ENCODE data around the gene WWOX. TPM values are rescaled to one million over a fixed set of nuclear protein-coding genes. Genes with fewer than 3 reads are reported as not detected.
A peak's percentile ranks its signal among the peaks of the same experiment; 100 is the strongest.

Gene WWOX
- total and polyA plus RNA-seq, 2 of the 13 experiments (the other 11 are each of a cell fraction or from before 2014, with no cell fraction given): 9.1 to 37.4 TPM

DNA sequence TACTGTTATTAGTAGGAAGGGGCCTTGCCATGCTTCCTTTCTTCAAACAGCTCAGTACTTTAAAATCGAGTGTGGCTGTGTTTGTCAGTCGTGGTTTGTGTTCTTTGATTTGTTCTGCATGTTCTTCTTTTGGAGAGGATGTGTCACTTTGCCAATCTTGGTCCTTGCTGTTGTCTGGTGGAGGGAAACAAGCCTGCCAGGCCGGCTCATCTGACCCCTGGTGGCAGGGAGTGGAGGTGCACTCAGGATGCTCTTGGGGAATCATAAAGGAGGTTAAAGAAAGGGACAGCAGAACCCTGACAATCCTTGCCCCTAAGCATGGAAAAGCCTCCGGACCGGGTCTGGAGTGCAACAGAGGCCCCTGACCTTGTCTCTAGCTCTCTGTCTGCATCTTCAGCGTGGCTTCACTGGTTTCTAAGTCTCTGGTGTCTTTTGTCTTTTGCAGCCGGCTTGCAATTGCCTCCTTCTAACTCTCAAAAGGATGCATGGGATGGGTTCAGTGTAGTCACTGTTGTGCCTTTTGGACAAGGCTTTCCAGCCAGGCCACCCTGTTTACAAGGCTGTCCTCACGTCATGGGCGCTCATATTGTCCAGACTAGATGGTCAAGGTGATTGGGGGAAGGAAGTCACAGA lies 135.8 kb downstream of the WWOX start (continued):
- TF ChIP-seq, protein P1, sequence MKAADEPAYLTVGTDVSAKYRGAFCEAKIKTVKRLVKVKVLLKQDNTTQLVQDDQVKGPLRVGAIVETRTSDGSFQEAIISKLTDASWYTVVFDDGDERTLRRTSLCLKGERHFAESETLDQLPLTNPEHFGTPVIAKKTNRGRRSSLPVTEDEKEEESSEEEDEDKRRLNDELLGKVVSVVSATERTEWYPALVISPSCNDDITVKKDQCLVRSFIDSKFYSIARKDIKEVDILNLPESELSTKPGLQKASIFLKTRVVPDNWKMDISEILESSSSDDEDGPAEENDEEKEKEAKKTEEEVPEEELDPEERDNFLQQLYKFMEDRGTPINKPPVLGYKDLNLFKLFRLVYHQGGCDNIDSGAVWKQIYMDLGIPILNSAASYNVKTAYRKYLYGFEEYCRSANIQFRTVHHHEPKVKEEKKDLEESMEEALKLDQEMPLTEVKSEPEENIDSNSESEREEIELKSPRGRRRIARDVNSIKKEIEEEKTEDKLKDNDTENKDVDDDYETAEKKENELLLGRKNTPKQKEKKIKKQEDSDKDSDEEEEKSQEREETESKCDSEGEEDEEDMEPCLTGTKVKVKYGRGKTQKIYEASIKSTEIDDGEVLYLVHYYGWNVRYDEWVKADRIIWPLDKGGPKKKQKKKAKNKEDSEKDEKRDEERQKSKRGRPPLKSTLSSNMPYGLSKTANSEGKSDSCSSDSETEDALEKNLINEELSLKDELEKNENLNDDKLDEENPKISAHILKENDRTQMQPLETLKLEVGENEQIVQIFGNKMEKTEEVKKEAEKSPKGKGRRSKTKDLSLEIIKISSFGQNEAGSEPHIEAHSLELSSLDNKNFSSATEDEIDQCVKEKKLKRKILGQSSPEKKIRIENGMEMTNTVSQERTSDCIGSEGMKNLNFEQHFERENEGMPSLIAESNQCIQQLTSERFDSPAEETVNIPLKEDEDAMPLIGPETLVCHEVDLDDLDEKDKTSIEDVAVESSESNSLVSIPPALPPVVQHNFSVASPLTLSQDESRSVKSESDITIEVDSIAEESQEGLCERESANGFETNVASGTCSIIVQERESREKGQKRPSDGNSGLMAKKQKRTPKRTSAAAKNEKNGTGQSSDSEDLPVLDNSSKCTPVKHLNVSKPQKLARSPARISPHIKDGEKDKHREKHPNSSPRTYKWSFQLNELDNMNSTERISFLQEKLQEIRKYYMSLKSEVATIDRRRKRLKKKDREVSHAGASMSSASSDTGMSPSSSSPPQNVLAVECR (CRISPR knock-in tag; IDR thresholded peaks at IDR 0.05; ENCODE audit: borderline replicate concordance): peak; percentile 29; the same call in 1 of the 2 replicates
- TF ChIP-seq, protein P2, sequence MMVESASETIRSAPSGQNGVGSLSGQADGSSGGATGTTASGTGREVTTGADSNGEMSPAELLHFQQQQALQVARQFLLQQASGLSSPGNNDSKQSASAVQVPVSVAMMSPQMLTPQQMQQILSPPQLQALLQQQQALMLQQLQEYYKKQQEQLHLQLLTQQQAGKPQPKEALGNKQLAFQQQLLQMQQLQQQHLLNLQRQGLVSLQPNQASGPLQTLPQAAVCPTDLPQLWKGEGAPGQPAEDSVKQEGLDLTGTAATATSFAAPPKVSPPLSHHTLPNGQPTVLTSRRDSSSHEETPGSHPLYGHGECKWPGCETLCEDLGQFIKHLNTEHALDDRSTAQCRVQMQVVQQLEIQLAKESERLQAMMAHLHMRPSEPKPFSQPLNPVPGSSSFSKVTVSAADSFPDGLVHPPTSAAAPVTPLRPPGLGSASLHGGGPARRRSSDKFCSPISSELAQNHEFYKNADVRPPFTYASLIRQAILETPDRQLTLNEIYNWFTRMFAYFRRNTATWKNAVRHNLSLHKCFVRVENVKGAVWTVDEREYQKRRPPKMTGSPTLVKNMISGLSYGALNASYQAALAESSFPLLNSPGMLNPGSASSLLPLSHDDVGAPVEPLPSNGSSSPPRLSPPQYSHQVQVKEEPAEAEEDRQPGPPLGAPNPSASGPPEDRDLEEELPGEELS (CRISPR knock-in tag; IDR thresholded peaks at IDR 0.05): 0 out of 2 replicates have a peak, but pooled peaks have one; percentile 26
- TF ChIP-seq ELF3 (CRISPR knock-in tag; IDR thresholded peaks at IDR 0.05) (0 out of 2 replicates have a peak, but pooled peaks have one; percentile 26), ZNF614 (CRISPR knock-in tag; IDR thresholded peaks at IDR 0.05; ENCODE audit: borderline replicate concordance) (0 out of 2 replicates have a peak, but pooled peaks have one; percentile 55), CEBPG (CRISPR knock-in tag; IDR thresholded peaks at IDR 0.05) (0 out of 2 replicates have a peak, but pooled peaks have one; percentile 16), TMF1 (CRISPR knock-in tag; IDR thresholded peaks at IDR 0.05; ENCODE audit: low read depth) (no peak), ZNF816 (CRISPR knock-in tag; IDR thresholded peaks at IDR 0.05; ENCODE audit: borderline replicate concordance) (no peak), FOXO1 (CRISPR knock-in tag; IDR thresholded peaks at IDR 0.05) (peak; percentile 76), HNF4A (CRISPR knock-in tag; IDR thresholded peaks at IDR 0.05) (no peak), ISL2 (CRISPR knock-in tag; IDR thresholded peaks at IDR 0.05) (no peak), RAD21 (CRISPR knock-in tag; IDR thresholded peaks at IDR 0.05) (peak; percentile 83), MIXL1 (CRISPR knock-in tag; IDR thresholded peaks at IDR 0.05) (0 out of 2 replicates have a peak, but pooled peaks have one; percentile 53)
- TF ChIP-seq, protein P3, sequence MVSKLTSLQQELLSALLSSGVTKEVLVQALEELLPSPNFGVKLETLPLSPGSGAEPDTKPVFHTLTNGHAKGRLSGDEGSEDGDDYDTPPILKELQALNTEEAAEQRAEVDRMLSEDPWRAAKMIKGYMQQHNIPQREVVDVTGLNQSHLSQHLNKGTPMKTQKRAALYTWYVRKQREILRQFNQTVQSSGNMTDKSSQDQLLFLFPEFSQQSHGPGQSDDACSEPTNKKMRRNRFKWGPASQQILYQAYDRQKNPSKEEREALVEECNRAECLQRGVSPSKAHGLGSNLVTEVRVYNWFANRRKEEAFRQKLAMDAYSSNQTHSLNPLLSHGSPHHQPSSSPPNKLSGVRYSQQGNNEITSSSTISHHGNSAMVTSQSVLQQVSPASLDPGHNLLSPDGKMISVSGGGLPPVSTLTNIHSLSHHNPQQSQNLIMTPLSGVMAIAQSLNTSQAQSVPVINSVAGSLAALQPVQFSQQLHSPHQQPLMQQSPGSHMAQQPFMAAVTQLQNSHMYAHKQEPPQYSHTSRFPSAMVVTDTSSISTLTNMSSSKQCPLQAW (CRISPR knock-in tag; IDR thresholded peaks at IDR 0.05): no peak
- TF ChIP-seq, protein P4, sequence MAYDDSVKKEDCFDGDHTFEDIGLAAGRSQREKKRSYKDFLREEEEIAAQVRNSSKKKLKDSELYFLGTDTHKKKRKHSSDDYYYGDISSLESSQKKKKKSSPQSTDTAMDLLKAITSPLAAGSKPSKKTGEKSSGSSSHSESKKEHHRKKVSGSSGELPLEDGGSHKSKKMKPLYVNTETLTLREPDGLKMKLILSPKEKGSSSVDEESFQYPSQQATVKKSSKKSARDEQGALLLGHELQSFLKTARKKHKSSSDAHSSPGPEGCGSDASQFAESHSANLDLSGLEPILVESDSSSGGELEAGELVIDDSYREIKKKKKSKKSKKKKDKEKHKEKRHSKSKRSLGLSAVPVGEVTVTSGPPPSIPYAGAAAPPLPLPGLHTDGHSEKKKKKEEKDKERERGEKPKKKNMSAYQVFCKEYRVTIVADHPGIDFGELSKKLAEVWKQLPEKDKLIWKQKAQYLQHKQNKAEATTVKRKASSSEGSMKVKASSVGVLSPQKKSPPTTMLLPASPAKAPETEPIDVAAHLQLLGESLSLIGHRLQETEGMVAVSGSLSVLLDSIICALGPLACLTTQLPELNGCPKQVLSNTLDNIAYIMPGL (CRISPR knock-in tag; IDR thresholded peaks at IDR 0.05; ENCODE audit: borderline replicate concordance in 1 of 2, low read depth in 1 of 2): peak in 1 of 2 experiments; percentile 44; a peak in 1 of 4 replicates
- TF ChIP-seq, protein P5, sequence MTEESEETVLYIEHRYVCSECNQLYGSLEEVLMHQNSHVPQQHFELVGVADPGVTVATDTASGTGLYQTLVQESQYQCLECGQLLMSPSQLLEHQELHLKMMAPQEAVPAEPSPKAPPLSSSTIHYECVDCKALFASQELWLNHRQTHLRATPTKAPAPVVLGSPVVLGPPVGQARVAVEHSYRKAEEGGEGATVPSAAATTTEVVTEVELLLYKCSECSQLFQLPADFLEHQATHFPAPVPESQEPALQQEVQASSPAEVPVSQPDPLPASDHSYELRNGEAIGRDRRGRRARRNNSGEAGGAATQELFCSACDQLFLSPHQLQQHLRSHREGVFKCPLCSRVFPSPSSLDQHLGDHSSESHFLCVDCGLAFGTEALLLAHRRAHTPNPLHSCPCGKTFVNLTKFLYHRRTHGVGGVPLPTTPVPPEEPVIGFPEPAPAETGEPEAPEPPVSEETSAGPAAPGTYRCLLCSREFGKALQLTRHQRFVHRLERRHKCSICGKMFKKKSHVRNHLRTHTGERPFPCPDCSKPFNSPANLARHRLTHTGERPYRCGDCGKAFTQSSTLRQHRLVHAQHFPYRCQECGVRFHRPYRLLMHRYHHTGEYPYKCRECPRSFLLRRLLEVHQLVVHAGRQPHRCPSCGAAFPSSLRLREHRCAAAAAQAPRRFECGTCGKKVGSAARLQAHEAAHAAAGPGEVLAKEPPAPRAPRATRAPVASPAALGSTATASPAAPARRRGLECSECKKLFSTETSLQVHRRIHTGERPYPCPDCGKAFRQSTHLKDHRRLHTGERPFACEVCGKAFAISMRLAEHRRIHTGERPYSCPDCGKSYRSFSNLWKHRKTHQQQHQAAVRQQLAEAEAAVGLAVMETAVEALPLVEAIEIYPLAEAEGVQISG (CRISPR knock-in tag; IDR thresholded peaks at IDR 0.05): peak; percentile 68; the same call in 1 of the 2 replicates
